KMS-11 (cell line): ENCODE data around the gene PDE5A.

ENCODE experiments used
- H2AFZ ChIP-seq: fragments of 200-600 bp; sonication (generic); 2 replicates; pipeline ENCODE4 v1.6.1; 2016; ENCODE audit warnings: antibody characterized with exemption, mixed run types, low read depth
- H3K27ac ChIP-seq: fragments of 200-600 bp; sonication (generic); 2 replicates; pipeline ENCODE4 v1.6.1; 2016; ENCODE audit warnings: mild to moderate bottlenecking, mixed run types
- H3K27me3 ChIP-seq: fragments of 200-600 bp; sonication (generic); 2 replicates; pipeline ENCODE4 v1.6.1; 2017; ENCODE audit warnings: mild to moderate bottlenecking, low read depth, mixed run types, moderate library complexity; ENCODE audit not compliant: insufficient read depth
- H3K36me3 ChIP-seq: fragments of 200-600 bp; sonication (generic); 2 replicates; pipeline ENCODE4 v1.6.1; 2017; ENCODE audit warnings: mild to moderate bottlenecking, mixed run types; ENCODE audit not compliant: insufficient read depth
- H3K4me1 ChIP-seq: fragments of 200-600 bp; sonication (generic); 2 replicates; pipeline ENCODE4 v1.6.1; 2016; ENCODE audit warnings: mild to moderate bottlenecking, low read depth, mixed run types; ENCODE audit not compliant: poor library complexity, severe bottlenecking
- H3K4me2 ChIP-seq: fragments of 200-600 bp; sonication (generic); 2 replicates; pipeline ENCODE4 v1.7.0; 2016; ENCODE audit warnings: mild to moderate bottlenecking, mixed run types
- H3K4me3 ChIP-seq: fragments of 200-600 bp; sonication (generic); IDR thresholded peaks from 2 replicates; pipeline ENCODE4 v1.6.1; 2017; ENCODE audit warnings: low read depth, low read length, mixed read lengths; ENCODE audit not compliant: insufficient read depth
- H3K79me2 ChIP-seq: fragments of 200-600 bp; sonication (generic); 2 replicates; pipeline ENCODE4 v1.6.1; 2016; ENCODE audit warnings: low read depth, mixed run types; ENCODE audit not compliant: insufficient read depth
- H3K9ac ChIP-seq: fragments of 200-600 bp; sonication (generic); 2 replicates; pipeline ENCODE4 v1.6.1; 2016; ENCODE audit warnings: mild to moderate bottlenecking, mixed run types
- H4K20me1 ChIP-seq: fragments of 200-600 bp; sonication (generic); 2 replicates; pipeline ENCODE4 v1.6.1; 2016; ENCODE audit warnings: mild to moderate bottlenecking, mixed run types; ENCODE audit not compliant: insufficient read depth
- CTCF ChIP-seq: fragments of 200-600 bp; sonication (generic); conservative IDR thresholded peaks from 2 replicates; pipeline ENCODE4 v1.6.1; 2017; ENCODE audit warnings: low read depth, mild to moderate bottlenecking, antibody characterized with exemption, low read length, moderate library complexity, mixed read lengths

The PDE5A gene

GRCh38 chr4:119625761-119626160 is 2.8 kb downstream of the PDE5A start:
- Histone ChIP-seq H3K4me3 (no peak overlapping the region), H3K27me3 (no peaks in the 10 kb centered on the region), H3K36me3 (no peaks in the 10 kb centered on the region), H4K20me1 (no peaks in the 10 kb centered on the region), H3K79me2 (no peaks in the 10 kb centered on the region), H3K27ac (no peak overlapping the region), H2AFZ (no peak overlapping the region), H3K4me2 (no peak overlapping the region), H3K9ac (no peak overlapping the region), H3K4me1 (peaks cover 16% of the 10 kb centered on the region)
- TF ChIP-seq CTCF = no peak

- H3K27ac ChIP-seq = no peak overlapping the region
- H3K36me3 ChIP-seq = no peaks in the 10 kb centered on the region
- no peaks in the 10 kb centered on the region for H3K79me2 ChIP-seq
- no peak overlapping the region for H2AFZ ChIP-seq
- H3K4me2 ChIP-seq = no peak overlapping the region
- H3K4me1 ChIP-seq = peaks cover 11% of the 10 kb centered on the region
- H3K4me3 ChIP-seq = no peak overlapping the region
- H3K27me3 ChIP-seq = no peaks in the 10 kb centered on the region
- H4K20me1 ChIP-seq = no peaks in the 10 kb centered on the region
- no peak overlapping the region for H3K9ac ChIP-seq
- no peak for TF ChIP-seq CTCF
Measured at GRCh38 chr4:119624356-119624755, 4.2 kb downstream of the PDE5A start.

GRCh38 chr4:119623025-119623424 is 5.6 kb downstream of the PDE5A start:
- H3K9ac ChIP-seq = no peak overlapping the region
- no peaks in the 10 kb centered on the region for H3K27me3 ChIP-seq
- H3K4me3 ChIP-seq = no peak overlapping the region
- no peaks in the 10 kb centered on the region for H3K79me2 ChIP-seq
- no peaks in the 10 kb centered on the region for H3K36me3 ChIP-seq
- no peak overlapping the region for H3K27ac ChIP-seq
- TF ChIP-seq CTCF = no peak
- H4K20me1 ChIP-seq = no peaks in the 10 kb centered on the region
- no peak overlapping the region for H3K4me2 ChIP-seq
- peaks cover 9% of the 10 kb centered on the region for H3K4me1 ChIP-seq
- H2AFZ ChIP-seq = no peak overlapping the region

- TF ChIP-seq CTCF = no peak
- H2AFZ ChIP-seq = no peak overlapping the region
- H3K4me3 ChIP-seq = no peak overlapping the region
- no peak overlapping the region for H3K4me2 ChIP-seq
- H3K27me3 ChIP-seq = no peaks in the 10 kb centered on the region
- H4K20me1 ChIP-seq = no peaks in the 10 kb centered on the region
- H3K79me2 ChIP-seq = no peaks in the 10 kb centered on the region
- H3K4me1 ChIP-seq = no peaks in the 10 kb centered on the region
- H3K36me3 ChIP-seq = no peaks in the 10 kb centered on the region
- H3K27ac ChIP-seq = no peak overlapping the region
- no peak overlapping the region for H3K9ac ChIP-seq
Measured at GRCh38 chr4:119615068-119615719, 13.4 kb downstream of the PDE5A start.
